Neural crest cell (in vitro differentiated cells): Measurements from ENCODE around the gene CYCS. TPM values are rescaled to one million over a fixed set of nuclear protein-coding genes. Genes with fewer than 3 reads are reported as not detected.

Experiments used
- DNase-seq: peaks from one replicate; pipeline ENCODE4 v3.0.0; 2021; ENCODE audit warnings: low read depth, mixed read lengths, low spot score
- H3K27ac Mint-ChIP-seq: one replicate; pipeline ENCODE4 v1.8.0; 2021; ENCODE audit warnings: mild to moderate bottlenecking, mixed read lengths; ENCODE audit not compliant: unreplicated experiment
- H3K27me3 Mint-ChIP-seq: 2 replicates; pipeline ENCODE4 v1.8.0; 2021; ENCODE audit warnings: low read depth, mild to moderate bottlenecking, mixed read lengths
- H3K36me3 Mint-ChIP-seq: 2 replicates; pipeline ENCODE4 v1.8.0; 2021; ENCODE audit warnings: low read depth, mild to moderate bottlenecking, mixed read lengths
- H3K4me1 Mint-ChIP-seq: 2 replicates; pipeline ENCODE4 v1.8.0; 2021; ENCODE audit warnings: mixed read lengths
- H3K4me3 Mint-ChIP-seq: one replicate; pipeline ENCODE4 v1.8.0; 2021; ENCODE audit warnings: mild to moderate bottlenecking, mixed read lengths
- H3K9me3 Mint-ChIP-seq: 2 replicates; pipeline ENCODE4 v1.8.0; 2021; ENCODE audit warnings: mixed read lengths
- total RNA-seq: library from RNA; stranded (reverse); gene quantifications from 2 replicates; pipeline ENCODE4 v1.2.1, GENCODE V29; 2021
- TF ChIP-seq, protein P1 (sequence below): fragments of 200-600 bp; sonication (generic); conservative IDR thresholded peaks from 2 replicates; pipeline ENCODE4 v1.5.0; 2021; ENCODE audit warnings: antibody characterized with exemption, mild to moderate bottlenecking

The CYCS gene
- total RNA-seq, 1 donor from 2014 or later: 113 TPM

DNA sequence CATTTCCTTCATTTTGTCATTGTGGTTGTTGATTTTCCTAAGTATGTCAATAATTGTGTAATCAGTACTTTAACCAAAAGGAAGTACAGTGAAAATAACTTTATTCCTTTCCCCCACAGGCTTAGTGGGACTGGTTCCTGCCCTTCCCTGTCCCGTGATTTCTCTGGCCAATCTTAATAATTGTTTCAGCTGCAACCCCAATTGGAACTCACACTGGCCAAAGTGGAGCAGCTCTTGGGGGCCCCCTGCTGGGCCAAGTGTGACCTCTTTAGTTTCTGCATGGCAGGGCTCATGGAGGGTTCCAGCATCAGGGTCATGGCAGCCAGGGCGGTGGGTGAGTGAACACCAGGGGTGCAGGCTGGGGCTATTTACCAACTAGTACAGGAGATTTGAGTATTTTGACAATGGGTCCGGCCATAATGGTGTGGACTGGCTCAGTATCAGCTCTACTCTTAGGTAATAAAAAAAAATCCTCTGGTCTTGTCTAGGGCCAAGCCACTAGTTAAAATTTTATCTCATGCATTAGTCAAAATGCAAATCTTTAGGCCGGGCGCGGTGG is 31.7 kb downstream of the CYCS start:
- Mint-ChIP-seq H3K27me3 (peaks cover 7% of the 10 kb centered on the region), H3K9me3 (no peaks in the 10 kb centered on the region), H3K36me3 (no peaks in the 10 kb centered on the region), H3K4me3 (no peak overlapping the region), H3K27ac (no peak overlapping the region), H3K4me1 (peaks cover 11% of the 10 kb centered on the region)
- peak; percentile 78 for DNase-seq
- TF ChIP-seq, protein P1, sequence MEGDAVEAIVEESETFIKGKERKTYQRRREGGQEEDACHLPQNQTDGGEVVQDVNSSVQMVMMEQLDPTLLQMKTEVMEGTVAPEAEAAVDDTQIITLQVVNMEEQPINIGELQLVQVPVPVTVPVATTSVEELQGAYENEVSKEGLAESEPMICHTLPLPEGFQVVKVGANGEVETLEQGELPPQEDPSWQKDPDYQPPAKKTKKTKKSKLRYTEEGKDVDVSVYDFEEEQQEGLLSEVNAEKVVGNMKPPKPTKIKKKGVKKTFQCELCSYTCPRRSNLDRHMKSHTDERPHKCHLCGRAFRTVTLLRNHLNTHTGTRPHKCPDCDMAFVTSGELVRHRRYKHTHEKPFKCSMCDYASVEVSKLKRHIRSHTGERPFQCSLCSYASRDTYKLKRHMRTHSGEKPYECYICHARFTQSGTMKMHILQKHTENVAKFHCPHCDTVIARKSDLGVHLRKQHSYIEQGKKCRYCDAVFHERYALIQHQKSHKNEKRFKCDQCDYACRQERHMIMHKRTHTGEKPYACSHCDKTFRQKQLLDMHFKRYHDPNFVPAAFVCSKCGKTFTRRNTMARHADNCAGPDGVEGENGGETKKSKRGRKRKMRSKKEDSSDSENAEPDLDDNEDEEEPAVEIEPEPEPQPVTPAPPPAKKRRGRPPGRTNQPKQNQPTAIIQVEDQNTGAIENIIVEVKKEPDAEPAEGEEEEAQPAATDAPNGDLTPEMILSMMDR: peak; percentile 76

DNA sequence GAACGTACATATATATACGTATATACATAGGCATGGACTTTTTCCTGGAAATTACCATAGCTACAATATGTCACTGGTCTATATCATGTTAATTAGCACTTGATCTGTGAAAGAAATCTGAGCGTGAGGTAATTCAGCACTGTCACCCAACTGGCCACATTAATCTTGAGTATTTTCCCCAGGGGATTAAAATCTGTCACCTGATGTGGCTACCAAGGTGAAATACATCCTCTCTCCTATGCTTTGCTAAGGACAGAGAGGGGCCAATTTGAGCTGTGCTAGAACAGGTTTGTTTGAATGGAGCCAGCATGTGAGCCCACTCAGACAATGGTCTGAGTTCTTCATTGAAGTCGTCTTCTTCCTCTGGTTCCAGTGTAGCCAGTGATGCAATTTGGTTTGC is 33.3 kb downstream of the CYCS start:
- Mint-ChIP-seq H3K9me3 (no peaks in the 10 kb centered on the region), H3K4me1 (peaks cover 11% of the 10 kb centered on the region), H3K27ac (no peak overlapping the region), H3K36me3 (no peaks in the 10 kb centered on the region), H3K27me3 (peaks cover 7% of the 10 kb centered on the region), H3K4me3 (no peak overlapping the region)
- no peak for DNase-seq
- TF ChIP-seq, protein P1: no peak

DNA sequence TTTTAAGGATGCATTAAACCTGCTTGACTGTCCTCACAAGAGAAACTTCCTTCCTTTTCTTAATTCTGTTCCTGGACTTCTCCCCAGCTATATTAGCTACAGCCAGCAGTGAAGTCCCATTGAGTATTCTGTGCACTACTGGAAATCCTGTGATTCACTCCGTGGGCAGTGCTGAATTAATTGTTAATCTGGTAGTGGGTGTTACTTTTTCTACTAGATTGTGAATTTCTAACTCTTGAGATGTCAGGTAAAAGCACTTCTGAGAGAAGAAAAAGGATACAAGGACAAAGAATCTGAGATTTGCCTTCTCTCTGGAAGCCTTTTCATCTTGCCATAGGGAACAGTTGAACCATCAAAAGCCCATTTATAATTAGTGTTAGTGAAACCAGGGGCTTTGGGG is 33.9 kb downstream of the CYCS start:
- no peaks in the 10 kb centered on the region for H3K9me3 Mint-ChIP-seq
- DNase-seq: no peak
- no peaks in the 10 kb centered on the region for H3K36me3 Mint-ChIP-seq
- H3K27ac Mint-ChIP-seq: no peak overlapping the region
- peaks cover 11% of the 10 kb centered on the region for H3K4me1 Mint-ChIP-seq
- H3K4me3 Mint-ChIP-seq: no peak overlapping the region
- peaks cover 7% of the 10 kb centered on the region for H3K27me3 Mint-ChIP-seq
- TF ChIP-seq, protein P1: no peak

DNA sequence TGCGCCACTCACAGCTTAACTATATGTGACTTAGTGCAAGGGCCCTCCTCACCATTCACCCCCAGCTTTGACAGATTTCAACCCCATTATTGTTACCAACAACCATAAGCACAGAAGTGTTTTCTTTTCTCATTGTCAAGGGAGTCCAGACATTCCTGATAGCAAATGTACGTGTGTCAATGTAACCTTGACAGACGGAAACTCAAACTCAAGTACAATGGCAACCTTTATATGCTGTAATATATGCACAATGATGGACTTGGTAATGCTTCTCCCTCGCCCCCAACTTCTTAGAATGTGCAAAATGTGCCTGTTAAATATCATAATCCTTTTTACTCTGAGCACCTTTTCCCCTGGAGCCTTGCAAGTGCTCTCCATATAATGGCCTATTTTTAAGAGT is 34.7 kb downstream of the CYCS start:
- Mint-ChIP-seq H3K36me3 (no peaks in the 10 kb centered on the region), H3K4me1 (peaks cover 11% of the 10 kb centered on the region), H3K9me3 (no peaks in the 10 kb centered on the region), H3K27ac (no peak overlapping the region), H3K4me3 (no peak overlapping the region), H3K27me3 (peaks cover 5% of the 10 kb centered on the region)
- TF ChIP-seq, protein P1: no peak
- no peak for DNase-seq

DNA sequence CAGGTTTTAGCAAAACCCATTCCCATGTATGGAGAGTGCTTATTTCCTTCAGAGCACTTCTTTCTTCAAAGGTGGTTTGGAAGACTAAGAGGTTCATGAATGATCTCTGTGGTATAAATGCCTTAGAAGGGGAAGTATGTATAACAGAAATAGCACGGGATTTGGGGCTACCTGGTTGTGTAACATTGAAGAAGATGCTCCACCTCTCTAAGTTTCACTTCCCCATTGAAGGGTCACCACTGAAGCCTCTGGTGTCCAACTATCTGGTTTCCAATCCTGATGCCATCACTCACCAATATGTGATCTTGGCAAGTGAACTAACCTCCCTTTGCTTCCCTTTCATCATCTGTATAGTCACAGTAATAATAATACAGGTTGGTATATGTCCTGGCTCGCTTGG is 37.2 kb downstream of the CYCS start:
- Mint-ChIP-seq H3K4me3 (no peak overlapping the region), H3K36me3 (no peaks in the 10 kb centered on the region), H3K4me1 (peaks cover 5% of the 10 kb centered on the region), H3K9me3 (no peaks in the 10 kb centered on the region), H3K27me3 (no peaks in the 10 kb centered on the region), H3K27ac (no peak overlapping the region)
- TF ChIP-seq, protein P1: no peak
- no peak for DNase-seq
